GM21786 (cell line): Measurements from ENCODE around the gene NLRX1.
"Not testable (repeated sequence)": the region's sequence is repeated elsewhere in the genome, so short reads cannot be mapped to it uniquely, and the experiment has no call there.

Experiments
- ATAC-seq: cut with Tn5 transposase; IDR thresholded peaks from one replicate; pipeline ENCODE4 v1.9.1; 2021; ENCODE audit not compliant: unreplicated experiment

The NLRX1 gene

GRCh38 chr11:119153049-119153818, 15.3 kb upstream of the NLRX1 start:
- ATAC-seq: no peak

GRCh38 chr11:119154178-119154577, 14.3 kb upstream of the NLRX1 start:
- ATAC-seq: no peak

GRCh38 chr11:119155733-119156492, 12.6 kb upstream of the NLRX1 start:
- no peak for ATAC-seq

DNA sequence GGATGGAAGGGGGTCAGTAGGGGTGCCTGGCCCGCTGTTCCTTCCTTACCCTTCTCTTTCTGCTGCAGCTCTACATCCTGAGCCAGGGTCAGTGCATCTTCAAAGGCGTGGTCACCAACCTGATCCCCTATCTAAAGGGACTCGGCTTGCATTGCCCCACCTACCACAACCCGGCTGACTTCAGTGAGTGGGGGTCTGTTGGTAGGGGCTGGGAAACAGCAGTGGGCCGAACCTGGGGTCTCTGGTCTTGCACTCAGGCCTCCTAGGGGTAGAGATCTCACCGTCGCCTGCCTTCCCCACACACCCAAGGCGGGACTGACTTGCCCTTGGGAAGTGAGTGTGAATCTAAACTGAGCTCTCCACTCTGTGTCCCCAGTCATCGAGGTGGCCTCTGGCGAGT, 12.0 kb upstream of the NLRX1 start:
- no peak for ATAC-seq

DNA sequence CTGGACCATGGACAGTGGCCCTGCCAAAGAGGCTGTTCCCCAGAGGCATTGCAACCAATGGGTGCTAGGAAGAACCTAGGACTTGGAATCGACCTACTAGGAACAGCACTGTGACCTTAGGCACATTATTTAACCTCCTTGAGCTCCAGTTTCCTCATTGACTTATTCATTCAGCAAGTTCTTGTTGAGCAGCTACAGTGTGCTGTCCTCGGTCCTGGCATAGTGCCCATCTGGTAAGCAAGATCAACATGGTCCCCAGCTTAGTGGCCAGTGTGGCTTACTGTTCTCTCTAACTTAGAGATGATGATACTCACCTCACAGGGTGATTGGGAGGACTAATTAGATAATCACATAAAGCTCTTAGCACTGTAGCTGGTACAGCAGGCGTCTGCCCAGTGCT, 11.5 kb upstream of the NLRX1 start:
- ATAC-seq: no peak

DNA sequence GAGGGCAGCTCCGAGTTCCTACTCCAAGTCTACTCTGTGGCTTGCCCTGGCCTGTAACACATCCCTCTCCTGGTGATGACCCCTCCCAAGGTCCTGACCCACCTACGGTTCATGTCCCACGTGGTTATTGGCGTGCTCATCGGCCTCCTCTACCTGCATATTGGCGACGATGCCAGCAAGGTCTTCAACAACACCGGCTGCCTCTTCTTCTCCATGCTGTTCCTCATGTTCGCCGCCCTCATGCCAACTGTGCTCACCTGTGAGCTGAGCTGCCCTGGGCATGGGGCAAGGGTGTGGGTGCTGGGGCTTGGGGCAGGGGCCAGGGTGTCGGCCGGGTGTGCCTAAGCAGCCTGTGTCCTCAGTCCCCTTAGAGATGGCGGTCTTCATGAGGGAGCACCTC, 10.1 kb upstream of the NLRX1 start:
- ATAC-seq: no peak

DNA sequence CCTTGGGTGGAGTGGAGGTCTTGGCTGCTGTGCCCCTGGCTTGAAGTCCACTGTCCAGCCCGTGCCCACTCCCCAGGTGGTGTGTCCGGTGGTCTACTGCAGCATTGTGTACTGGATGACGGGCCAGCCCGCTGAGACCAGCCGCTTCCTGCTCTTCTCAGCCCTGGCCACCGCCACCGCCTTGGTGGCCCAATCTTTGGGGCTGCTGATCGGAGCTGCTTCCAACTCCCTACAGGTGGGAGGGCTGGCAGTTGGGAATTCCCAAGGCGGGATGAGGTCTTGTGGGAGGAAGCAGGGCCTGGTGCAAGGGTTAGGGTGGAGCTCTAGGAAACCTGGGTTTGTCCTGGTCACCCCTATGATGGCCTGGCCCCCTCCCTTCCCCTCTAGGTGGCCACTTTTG, 8.4 kb upstream of the NLRX1 start:
- ATAC-seq: no peak

GRCh38 chr11:119161871-119162270, 6.7 kb upstream of the NLRX1 start:
- ATAC-seq: no peak

- no peak for ATAC-seq
Measured at GRCh38 chr11:119166368-119167076, 2.0 kb upstream of the NLRX1 start.

- not testable (repeated sequence) for ATAC-seq
Measured at GRCh38 chr11:119167077-119167458, 1.5 kb upstream of the NLRX1 start.

DNA sequence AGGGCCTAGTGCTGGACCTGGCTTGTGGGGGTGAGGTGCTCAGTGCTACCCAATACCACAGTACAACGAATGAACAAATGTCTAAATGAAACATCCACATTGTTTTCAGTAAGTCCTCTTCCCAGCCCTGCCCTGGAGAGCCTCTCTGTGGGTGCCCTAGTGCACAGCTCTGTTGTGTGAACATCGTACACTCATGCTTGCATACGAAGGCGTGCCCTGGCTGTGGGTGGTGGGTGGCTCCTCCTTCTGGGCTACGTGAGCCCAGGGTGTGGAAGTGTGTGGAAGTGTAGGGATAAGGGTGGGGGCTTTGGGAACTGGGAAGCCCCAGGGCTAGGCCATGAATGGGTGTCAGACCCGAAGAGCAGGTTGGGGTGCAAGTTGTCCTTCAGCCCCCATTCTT, 592 bp upstream of the NLRX1 start:
- ATAC-seq: no peak

GRCh38 chr11:119169282-119169719, 776 bp downstream of the NLRX1 start:
- no peak for ATAC-seq

DNA sequence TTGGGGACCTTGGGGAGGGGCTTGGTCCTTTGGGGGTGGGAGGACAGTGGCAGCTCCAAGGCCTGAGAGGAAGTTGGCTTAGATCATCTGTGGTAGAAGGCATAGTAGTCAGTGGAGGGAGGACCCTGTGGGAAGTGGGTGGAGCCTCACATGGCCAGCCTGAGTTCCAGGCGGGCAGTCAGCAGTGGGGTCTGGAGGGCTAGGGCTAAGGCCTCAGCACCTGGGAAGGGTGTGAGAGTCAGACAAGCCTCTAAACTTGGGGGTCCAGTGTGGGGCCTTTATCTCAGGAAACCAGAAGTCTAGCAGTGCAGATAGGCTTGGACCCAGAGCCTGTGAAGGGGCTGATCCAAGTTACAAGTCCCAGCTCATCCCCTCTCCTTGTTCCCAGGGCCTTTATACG, 4.0 kb downstream of the NLRX1 start:
- ATAC-seq: no peak

DNA sequence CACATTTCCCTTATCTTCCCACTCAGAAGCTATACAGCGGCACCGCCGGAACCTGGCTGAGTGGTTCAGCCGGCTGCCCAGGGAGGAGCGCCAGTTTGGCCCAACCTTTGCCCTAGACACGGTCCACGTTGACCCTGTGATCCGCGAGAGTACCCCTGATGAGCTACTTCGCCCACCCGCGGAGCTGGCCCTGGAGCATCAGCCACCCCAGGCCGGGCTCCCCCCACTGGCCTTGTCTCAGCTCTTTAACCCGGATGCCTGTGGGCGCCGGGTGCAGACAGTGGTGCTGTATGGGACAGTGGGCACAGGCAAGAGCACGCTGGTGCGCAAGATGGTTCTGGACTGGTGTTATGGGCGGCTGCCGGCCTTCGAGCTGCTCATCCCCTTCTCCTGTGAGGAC, 4.9 kb downstream of the NLRX1 start:
- ATAC-seq: no peak

- ATAC-seq: no peak
Measured at GRCh38 chr11:119175493-119176077, 7.1 kb downstream of the NLRX1 start.

DNA sequence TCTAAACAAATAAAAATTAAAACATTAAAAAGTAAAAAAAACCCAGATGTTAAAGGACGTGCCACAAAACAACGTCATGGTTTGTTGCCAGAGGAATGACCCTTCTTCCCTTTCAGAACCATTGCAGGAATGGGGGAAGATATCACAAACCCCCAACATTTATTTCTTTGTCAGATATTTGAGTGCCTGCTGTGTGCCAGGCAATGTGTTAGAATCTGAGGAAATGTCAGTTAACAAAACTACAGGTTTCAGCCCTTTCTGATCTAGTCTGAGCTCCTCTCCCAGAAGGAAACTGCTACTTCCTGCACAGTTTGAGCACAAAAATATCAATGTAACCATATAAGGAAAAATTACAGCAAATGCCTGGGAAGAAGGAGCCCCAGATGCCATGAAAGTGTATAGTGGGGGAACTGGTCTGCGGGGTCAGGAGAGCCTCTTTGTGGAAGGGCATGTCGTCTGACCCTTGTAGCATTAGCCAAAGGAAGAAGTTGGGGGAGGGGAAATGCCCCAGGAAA, 9.7 kb downstream of the NLRX1 start:
- no peak for ATAC-seq

- no peak for ATAC-seq
Measured at GRCh38 chr11:119179342-119179741, 10.8 kb downstream of the NLRX1 start.

DNA sequence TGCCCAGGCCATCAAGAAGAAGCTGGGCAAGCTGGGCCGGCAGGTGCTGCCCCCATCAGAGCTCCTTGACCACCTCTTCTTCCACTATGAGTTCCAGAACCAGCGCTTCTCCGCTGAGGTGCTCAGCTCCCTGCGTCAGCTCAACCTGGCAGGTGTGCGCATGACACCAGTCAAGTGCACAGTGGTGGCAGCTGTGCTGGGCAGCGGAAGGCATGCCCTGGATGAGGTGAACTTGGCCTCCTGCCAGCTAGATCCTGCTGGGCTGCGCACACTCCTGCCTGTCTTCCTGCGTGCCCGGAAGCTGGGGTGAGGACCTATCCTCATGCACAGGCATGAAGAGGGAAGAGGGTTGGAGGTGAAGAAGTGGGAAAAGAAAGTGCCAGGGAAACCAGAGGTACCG, 11.5 kb downstream of the NLRX1 start:
- ATAC-seq: no peak

GRCh38 chr11:119180729-119181676, 12.5 kb downstream of the NLRX1 start:
- ATAC-seq: no peak
